Left lung (tissue), 10 donors: ENCODE measurements around the gene MLLT3. TPM values are rescaled to one million over a fixed set of nuclear protein-coding genes. Genes with fewer than 3 reads are reported as not detected.

Experiments used
- ATAC-seq: fragments of 200-7000 bp; cut with Tn5 transposase; one replicate; pipeline ENCODE4 v1.9.1; 2020; ENCODE audit warnings: moderate library complexity
- DNase-seq, 4 donors: peaks; one replicate each; pipeline ENCODE4 v3.0.0-alpha.2; 2013 to 2020
- H3K27ac ChIP-seq, 2 donors: fragments of 200-600 bp; sonication (generic) in 1 of 2; one replicate each; pipeline versions ENCODE4 v1.5.0 to v1.8.0; 2020 to 2021
- H3K27me3 ChIP-seq, 2 donors: fragments of 200-600 bp; sonication (generic) in 1 of 2; one replicate each; pipeline versions ENCODE4 v1.5.0 to v1.8.0; 2020 to 2021
- H3K36me3 ChIP-seq, 2 donors: fragments of 200-600 bp; sonication (generic) in 1 of 2; one replicate each; pipeline versions ENCODE4 v1.5.0 to v1.8.0; 2020 to 2021
- H3K4me1 ChIP-seq, 2 donors: fragments of 200-600 bp; one replicate each; pipeline ENCODE4 v1.8.0; 2021
- H3K4me3 ChIP-seq, 2 donors: fragments of 200-600 bp; sonication (generic) in 1 of 2; one replicate each; pipeline versions ENCODE4 v1.5.0 to v1.8.0; 2020 to 2021; ENCODE audit warnings: mild to moderate bottlenecking in 1 of 2
- H3K9me3 ChIP-seq, 2 donors: fragments of 200-600 bp; sonication (generic) in 1 of 2; one replicate each; pipeline versions ENCODE4 v1.5.0 to v1.8.0; 2020 to 2021
- intact Hi-C, 2 donors: fragments of 100-400 bp; cut with DNase I; formaldehyde crosslinking; loops; one replicate each; pipeline versions ENCODE4 v1.11.2 to v1.14.2; 2022
- polyA plus RNA-seq, 6 donors: library from polyadenylated mRNA; unstranded; fragments of 120-200 nt; gene quantifications; one replicate each; pipeline ENCODE4 v1.2.1, GENCODE V29; 2013; ENCODE audit not compliant: insufficient read length in 6 of 6
- total RNA-seq, 2 donors: library from RNA; stranded (reverse); fragmentation: NEBNext Ultra II Directional; extraction: Animal tissue kit (Norgen Biotek cat#: 25700); gene quantifications; one replicate each; pipeline ENCODE4 v1.2.1, GENCODE V29; 2021
- TF ChIP-seq, protein P1 (sequence below), 2 donors: fragments of 200-600 bp; sonication (generic) in 1 of 2; IDR thresholded peaks; one replicate each; pipeline versions ENCODE4 v1.5.0 to v1.8.0; 2021; ENCODE audit warnings: antibody characterized with exemption in 2 of 2
- donor health status: DM: no; HTN: yes; CAD: no.
- donor health status: DM: no; HTN: no; CAD: no.

The MLLT3 gene
- total and polyA plus RNA-seq, 8 donors = 17.0 to 38.2 (median 32.5) TPM

DNA sequence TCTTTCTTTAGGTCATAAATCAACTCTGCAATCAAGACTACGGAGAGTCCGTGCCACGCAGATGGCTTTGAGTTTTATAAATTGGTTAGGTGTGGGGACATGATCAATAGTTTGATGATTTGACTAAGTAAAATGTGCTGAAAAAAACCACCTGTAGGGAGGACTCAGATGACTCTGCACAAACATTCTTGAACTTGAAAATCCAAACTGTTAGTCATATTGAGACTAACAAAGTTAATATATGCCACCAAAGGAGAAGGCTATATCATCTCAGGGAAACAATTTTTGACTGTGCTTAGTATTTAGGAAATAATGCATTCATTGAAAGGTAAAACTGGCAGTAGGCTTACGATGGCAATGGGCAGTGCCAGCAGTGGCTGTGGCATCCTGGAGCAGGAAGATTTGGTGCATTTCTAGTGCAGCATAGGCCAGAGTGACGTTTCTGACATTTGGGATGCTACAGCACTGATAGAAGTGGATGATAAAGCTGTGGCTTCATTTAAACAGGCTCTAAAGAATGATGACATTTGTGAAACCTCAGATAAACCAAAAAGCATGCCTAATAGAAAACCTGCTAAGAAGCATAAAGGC is 291.1 kb downstream of the MLLT3 start:
- no peak for ATAC-seq
- TF ChIP-seq, protein P1, sequence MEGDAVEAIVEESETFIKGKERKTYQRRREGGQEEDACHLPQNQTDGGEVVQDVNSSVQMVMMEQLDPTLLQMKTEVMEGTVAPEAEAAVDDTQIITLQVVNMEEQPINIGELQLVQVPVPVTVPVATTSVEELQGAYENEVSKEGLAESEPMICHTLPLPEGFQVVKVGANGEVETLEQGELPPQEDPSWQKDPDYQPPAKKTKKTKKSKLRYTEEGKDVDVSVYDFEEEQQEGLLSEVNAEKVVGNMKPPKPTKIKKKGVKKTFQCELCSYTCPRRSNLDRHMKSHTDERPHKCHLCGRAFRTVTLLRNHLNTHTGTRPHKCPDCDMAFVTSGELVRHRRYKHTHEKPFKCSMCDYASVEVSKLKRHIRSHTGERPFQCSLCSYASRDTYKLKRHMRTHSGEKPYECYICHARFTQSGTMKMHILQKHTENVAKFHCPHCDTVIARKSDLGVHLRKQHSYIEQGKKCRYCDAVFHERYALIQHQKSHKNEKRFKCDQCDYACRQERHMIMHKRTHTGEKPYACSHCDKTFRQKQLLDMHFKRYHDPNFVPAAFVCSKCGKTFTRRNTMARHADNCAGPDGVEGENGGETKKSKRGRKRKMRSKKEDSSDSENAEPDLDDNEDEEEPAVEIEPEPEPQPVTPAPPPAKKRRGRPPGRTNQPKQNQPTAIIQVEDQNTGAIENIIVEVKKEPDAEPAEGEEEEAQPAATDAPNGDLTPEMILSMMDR (IDR thresholded peaks at IDR 0.05) = no peak
- intact Hi-C loops = no loop called here

DNA sequence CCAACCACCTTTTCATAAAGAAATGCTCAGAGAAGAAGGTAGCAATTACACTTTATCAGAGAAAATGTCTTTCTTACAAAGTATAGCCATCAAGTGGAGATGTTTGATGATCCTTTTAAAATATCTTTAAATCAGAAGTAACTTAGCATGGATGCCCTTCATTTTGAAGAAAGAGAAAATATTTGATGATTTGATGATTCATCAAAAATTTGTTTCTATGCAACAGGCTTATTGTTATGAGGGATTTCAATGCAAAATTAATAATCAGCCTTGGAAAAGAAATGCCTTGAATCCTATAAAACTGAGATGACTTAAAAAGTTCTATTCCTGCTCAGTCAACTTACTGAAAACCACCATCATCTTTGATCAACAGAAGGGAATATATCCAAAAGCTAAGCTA is 291.6 kb downstream of the MLLT3 start:
- H3K9me3 ChIP-seq = no peaks in the 10 kb centered on the region
- H3K27me3 ChIP-seq = no peaks in the 10 kb centered on the region
- ATAC-seq = no peak
- H3K4me1 ChIP-seq = no peaks in the 10 kb centered on the region
- H3K4me3 ChIP-seq = no peak overlapping the region
- intact Hi-C loops = no loop called here
- TF ChIP-seq, protein P1 (IDR thresholded peaks at IDR 0.05) = no peak
- no peak for DNase-seq
- no peaks in the 10 kb centered on the region for H3K36me3 ChIP-seq
- H3K27ac ChIP-seq = no peak overlapping the region

More for the DNA sequence above, 291.1 kb downstream of the MLLT3 start:
- DNase-seq = no peak
- Histone ChIP-seq H3K27ac (no peak overlapping the region), H3K27me3 (no peaks in the 10 kb centered on the region), H3K36me3 (no peaks in the 10 kb centered on the region), H3K4me3 (no peak overlapping the region), H3K4me1 (no peaks in the 10 kb centered on the region), H3K9me3 (no peaks in the 10 kb centered on the region)

DNA sequence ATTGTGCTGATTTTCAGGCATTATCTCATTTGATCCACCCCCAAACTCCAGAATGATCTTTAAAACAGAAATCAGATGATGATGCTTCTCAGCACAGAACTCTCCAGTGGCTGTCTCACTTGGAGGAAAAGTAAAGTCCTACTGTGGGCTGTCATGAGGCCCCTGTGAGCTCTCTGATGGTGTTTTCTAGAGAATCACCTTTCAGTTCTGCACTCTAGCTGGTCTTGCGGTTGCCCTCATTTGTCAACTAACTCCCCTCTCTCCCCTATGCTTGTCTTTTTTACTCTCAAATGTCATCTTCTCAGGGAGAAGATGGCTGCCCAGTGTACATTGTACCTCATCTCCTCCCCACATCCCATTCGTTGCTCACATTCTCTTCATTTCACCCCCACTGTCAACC is 295.8 kb downstream of the MLLT3 start:
- Histone ChIP-seq H3K9me3 (no peaks in the 10 kb centered on the region), H3K36me3 (no peaks in the 10 kb centered on the region), H3K4me3 (no peak overlapping the region), H3K27ac (no peak overlapping the region), H3K27me3 (no peaks in the 10 kb centered on the region), H3K4me1 (no peaks in the 10 kb centered on the region)
- no peak for DNase-seq
- intact Hi-C loops = no loop called here
- TF ChIP-seq, protein P1 (IDR thresholded peaks at IDR 0.05) = no peak
- no peak for ATAC-seq

DNA sequence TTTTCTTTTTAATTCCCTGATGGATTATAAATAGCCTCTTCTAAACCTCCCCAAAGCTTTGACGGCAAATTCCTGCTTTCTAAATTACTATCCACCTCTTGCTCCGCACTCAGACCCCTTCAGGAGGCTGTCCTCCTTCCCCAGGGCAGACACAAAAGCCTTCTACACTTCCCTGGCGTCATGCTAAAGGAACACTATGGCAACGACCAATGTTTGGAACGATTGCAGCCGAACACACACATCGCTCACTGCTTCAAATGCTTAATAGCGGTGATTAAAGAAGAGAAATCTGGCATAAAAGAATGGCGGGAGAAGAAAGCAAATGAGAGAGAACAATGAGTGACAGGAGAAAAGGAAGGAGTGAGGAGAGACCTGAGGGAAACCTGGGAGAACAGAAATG is 297.3 kb downstream of the MLLT3 start:
- H3K27ac ChIP-seq = no peak overlapping the region
- no peaks in the 10 kb centered on the region for H3K9me3 ChIP-seq
- H3K4me3 ChIP-seq = no peak overlapping the region
- intact Hi-C loops = no loop called here
- DNase-seq (no peak), ATAC-seq (no peak)
- H3K4me1 ChIP-seq = no peaks in the 10 kb centered on the region
- H3K36me3 ChIP-seq = no peaks in the 10 kb centered on the region
- TF ChIP-seq, protein P1 (IDR thresholded peaks at IDR 0.05) = no peak
- H3K27me3 ChIP-seq = no peaks in the 10 kb centered on the region

DNA sequence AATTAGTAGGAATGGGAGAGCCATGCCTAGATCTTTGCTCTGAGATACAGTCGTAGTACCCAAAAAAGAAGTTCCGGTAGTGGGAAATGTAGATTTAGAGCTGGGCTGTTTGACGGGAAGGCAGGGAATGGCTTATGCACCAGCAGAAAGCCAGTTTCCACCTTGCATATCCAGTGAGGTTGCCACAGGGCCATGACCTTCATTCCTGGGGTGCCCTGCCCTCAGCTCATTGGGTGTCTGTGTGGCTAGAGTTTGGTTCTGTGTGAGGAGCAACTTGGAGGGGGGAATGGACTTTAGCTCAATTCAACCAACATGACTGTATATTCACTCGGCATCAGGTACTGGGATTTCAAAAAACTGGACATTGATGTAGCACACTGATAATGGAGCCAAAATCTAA is 300.1 kb downstream of the MLLT3 start:
- peaks cover 0 to 6% of the 10 kb centered on the region in 2 donors for H3K4me1 ChIP-seq
- TF ChIP-seq, protein P1 (IDR thresholded peaks at IDR 0.05) = no peak
- ATAC-seq = no peak
- no peak overlapping the region for H3K4me3 ChIP-seq
- no peaks in the 10 kb centered on the region for H3K27me3 ChIP-seq
- intact Hi-C loops = no loop called here
- H3K36me3 ChIP-seq = no peaks in the 10 kb centered on the region
- no peak for DNase-seq
- no peaks in the 10 kb centered on the region for H3K9me3 ChIP-seq
- H3K27ac ChIP-seq = no peak overlapping the region
